ENCODE measurements around the gene SCUBE3. TPM values are rescaled to one million over a fixed set of nuclear protein-coding genes. Genes with fewer than 3 reads are reported as not detected.

Gene SCUBE3
- total and polyA plus RNA-seq, 5 donors from 2014 or later: 0.03 to 0.11 (median 0.05) TPM; not detected in 2

DNA sequence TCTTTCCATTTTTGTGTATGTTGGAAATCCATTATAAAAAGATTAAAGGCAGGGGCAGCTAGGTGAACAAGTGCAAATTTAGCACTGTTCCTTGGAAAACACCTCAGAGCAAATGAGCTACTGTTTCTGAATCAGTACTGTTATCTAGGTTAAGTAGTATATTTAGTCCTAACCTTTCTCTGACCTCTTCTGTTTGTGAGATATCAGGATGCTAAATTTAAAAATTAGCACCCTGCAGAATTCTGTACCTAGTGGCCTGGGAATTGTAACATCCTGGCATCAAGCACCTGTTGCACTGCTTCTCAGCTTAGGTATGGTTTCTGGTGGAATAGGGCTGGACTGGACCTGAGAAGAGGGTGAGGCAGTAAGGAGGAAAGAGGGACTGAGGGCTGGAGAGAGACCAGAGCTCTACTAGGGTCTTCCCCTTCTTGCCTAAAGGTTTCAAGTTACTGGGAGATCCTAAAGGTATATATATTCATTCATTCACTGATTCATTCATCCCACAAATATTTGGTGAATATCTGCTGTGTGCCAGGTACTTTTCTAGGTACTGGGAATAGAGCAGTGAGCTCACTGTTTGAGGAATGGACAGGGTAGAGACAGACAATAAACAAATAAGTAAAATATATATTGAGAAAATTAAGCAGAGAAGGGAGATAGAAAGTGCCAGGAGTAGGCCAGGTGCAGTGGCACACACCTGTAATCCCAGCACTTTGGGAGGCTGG lies 51.0 kb downstream of the SCUBE3 start:
- Mint-ChIP-seq H3K4me3 (peak overlapping the region in 1 of 4 donors; percentile 80), H3K9me3 (no peaks in the 10 kb centered on the region), H3K27me3 (no peaks in the 10 kb centered on the region), H3K27ac (peak overlapping the region; percentile 52 to 79 (median 72)), H3K4me1 (peaks cover 38 to 67% (median 55%) of the 10 kb centered on the region in 4 donors), H3K36me3 (peaks cover 10% of the 10 kb centered on the region)
- Histone ChIP-seq H3K4me1 (ENCODE audit: control insufficient read depth, insufficient read depth, low read length, poor library complexity, severe bottlenecking) (peaks cover 18% of the 10 kb centered on the region), H3K27ac (ENCODE audit: insufficient read depth, low read length, poor library complexity, severe bottlenecking) (no peak overlapping the region), H3K36me3 (ENCODE audit: control insufficient read depth, insufficient read depth, low read length) (no peaks in the 10 kb centered on the region), H3K4me3 (ENCODE audit: low read depth, low read length) (no peak overlapping the region), H3K27me3 (ENCODE audit: control insufficient read depth, insufficient read depth, low read length) (no peaks in the 10 kb centered on the region), H3K9me3 (ENCODE audit: control insufficient read depth in 2 of 2, low read length in 2 of 2) (no peaks in the 10 kb centered on the region)
- no peak for DNase-seq
- ATAC-seq (ENCODE audit: low read depth in 2 of 2): no peak

DNA sequence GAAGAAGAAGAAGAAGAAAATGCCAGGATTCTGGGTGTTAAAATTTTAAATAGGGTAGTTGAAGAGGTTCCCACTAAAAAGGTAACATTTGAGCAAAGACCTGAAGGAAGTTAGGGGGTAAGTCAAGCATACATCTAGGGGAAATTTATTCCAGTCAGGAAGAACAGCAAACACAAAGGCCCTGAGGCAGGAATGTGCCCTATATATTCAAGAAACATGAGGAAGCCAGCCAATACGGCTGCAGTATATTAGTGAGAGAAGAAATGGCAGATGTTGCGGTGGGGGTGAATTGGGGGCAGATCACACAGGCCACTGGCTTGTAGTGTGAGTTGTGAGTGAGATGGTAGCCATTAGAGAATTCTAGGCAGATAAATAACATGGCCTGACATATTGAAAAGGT lies 51.8 kb downstream of the SCUBE3 start:
- no peaks in the 10 kb centered on the region for H3K9me3 Mint-ChIP-seq
- DNase-seq: no peak
- peaks cover 38 to 66% (median 51%) of the 10 kb centered on the region in 4 donors for H3K4me1 Mint-ChIP-seq
- Histone ChIP-seq H3K4me3 (ENCODE audit: low read depth, low read length) (no peak overlapping the region), H3K36me3 (ENCODE audit: control insufficient read depth, insufficient read depth, low read length) (no peaks in the 10 kb centered on the region), H3K9me3 (ENCODE audit: control insufficient read depth in 2 of 2, low read length in 2 of 2) (no peaks in the 10 kb centered on the region), H3K4me1 (ENCODE audit: control insufficient read depth, insufficient read depth, low read length, poor library complexity, severe bottlenecking) (peaks cover 10% of the 10 kb centered on the region), H3K27me3 (ENCODE audit: control insufficient read depth, insufficient read depth, low read length) (no peaks in the 10 kb centered on the region), H3K27ac (ENCODE audit: insufficient read depth, low read length, poor library complexity, severe bottlenecking) (no peak overlapping the region)
- H3K27me3 Mint-ChIP-seq: no peaks in the 10 kb centered on the region
- peak overlapping the region in 1 of 3 donors; percentile 8 for H3K27ac Mint-ChIP-seq
- no peak overlapping the region for H3K4me3 Mint-ChIP-seq
- peaks cover 15% of the 10 kb centered on the region for H3K36me3 Mint-ChIP-seq
- ATAC-seq (ENCODE audit: low read depth in 2 of 2): no peak

DNA sequence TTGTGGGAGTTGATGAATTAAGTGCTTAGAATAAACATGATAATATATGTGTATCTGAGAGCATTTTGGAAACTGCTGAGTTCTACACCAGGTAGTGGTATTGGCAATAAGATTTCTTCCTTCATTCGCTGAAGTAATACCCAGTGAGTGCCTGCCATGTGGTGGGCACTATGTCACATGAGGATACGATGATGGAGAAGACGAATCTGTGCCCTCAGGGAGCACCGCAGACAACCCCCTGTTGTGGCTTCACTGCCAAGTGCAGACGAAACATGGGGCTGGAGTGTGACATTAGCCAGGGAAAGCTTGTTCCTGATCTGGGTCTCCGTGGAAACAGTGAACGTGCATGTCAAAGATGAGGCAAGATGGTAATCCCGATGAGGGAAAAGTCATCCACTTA lies 53.7 kb downstream of the SCUBE3 start:
- DNase-seq (no peak), ATAC-seq (ENCODE audit: low read depth in 2 of 2) (no peak)
- Mint-ChIP-seq H3K9me3 (no peaks in the 10 kb centered on the region), H3K36me3 (peaks cover 20% of the 10 kb centered on the region), H3K4me1 (peaks cover 30 to 53% (median 38%) of the 10 kb centered on the region in 4 donors), H3K4me3 (no peak overlapping the region), H3K27me3 (no peaks in the 10 kb centered on the region), H3K27ac (peak overlapping the region in 2 of 3 donors; percentile 38 to 67)
- Histone ChIP-seq H3K27me3 (ENCODE audit: control insufficient read depth, insufficient read depth, low read length) (no peaks in the 10 kb centered on the region), H3K36me3 (ENCODE audit: control insufficient read depth, insufficient read depth, low read length) (no peaks in the 10 kb centered on the region), H3K4me3 (ENCODE audit: low read depth, low read length) (no peak overlapping the region), H3K27ac (ENCODE audit: insufficient read depth, low read length, poor library complexity, severe bottlenecking) (no peak overlapping the region), H3K9me3 (ENCODE audit: control insufficient read depth in 2 of 2, low read length in 2 of 2) (no peaks in the 10 kb centered on the region), H3K4me1 (ENCODE audit: control insufficient read depth, insufficient read depth, low read length, poor library complexity, severe bottlenecking) (no peaks in the 10 kb centered on the region)

DNA sequence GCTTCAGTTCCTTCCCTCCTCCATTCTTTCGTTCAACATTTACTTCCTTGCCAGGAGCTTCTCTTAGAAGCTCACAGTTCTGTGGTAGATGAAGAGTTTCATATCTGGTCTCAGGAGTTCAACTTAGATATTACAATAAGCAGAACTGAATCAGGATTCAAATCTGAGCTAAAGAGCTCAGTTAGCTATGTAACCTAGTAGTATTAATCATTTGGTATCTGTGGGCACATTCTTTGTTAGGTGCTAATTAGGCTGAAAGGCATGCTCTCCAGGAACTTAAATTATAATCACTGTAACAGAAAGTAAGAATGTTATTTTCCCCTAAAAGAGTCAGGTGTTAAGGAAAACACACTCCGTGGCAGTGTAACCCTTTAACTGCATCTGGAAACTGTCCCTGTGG lies 54.1 kb downstream of the SCUBE3 start:
- H3K4me3 Mint-ChIP-seq: no peak overlapping the region
- peaks cover 20% of the 10 kb centered on the region for H3K36me3 Mint-ChIP-seq
- no peaks in the 10 kb centered on the region for H3K27me3 ChIP-seq (ENCODE audit: control insufficient read depth, insufficient read depth, low read length)
- peak overlapping the region in 2 of 3 donors; percentile 20 to 38 for H3K27ac Mint-ChIP-seq
- H3K9me3 Mint-ChIP-seq: no peaks in the 10 kb centered on the region
- no peak for ATAC-seq (ENCODE audit: low read depth in 2 of 2)
- H3K27me3 Mint-ChIP-seq: no peaks in the 10 kb centered on the region
- H3K36me3 ChIP-seq (ENCODE audit: control insufficient read depth, insufficient read depth, low read length): no peaks in the 10 kb centered on the region
- H3K4me3 ChIP-seq (ENCODE audit: low read depth, low read length): no peak overlapping the region
- H3K4me1 Mint-ChIP-seq: peaks cover 25 to 52% (median 36%) of the 10 kb centered on the region in 4 donors
- no peak overlapping the region for H3K27ac ChIP-seq (ENCODE audit: insufficient read depth, low read length, poor library complexity, severe bottlenecking)
- no peaks in the 10 kb centered on the region for H3K4me1 ChIP-seq (ENCODE audit: control insufficient read depth, insufficient read depth, low read length, poor library complexity, severe bottlenecking)
- H3K9me3 ChIP-seq (ENCODE audit: control insufficient read depth in 2 of 2, low read length in 2 of 2): no peaks in the 10 kb centered on the region
- no peak for DNase-seq

DNA sequence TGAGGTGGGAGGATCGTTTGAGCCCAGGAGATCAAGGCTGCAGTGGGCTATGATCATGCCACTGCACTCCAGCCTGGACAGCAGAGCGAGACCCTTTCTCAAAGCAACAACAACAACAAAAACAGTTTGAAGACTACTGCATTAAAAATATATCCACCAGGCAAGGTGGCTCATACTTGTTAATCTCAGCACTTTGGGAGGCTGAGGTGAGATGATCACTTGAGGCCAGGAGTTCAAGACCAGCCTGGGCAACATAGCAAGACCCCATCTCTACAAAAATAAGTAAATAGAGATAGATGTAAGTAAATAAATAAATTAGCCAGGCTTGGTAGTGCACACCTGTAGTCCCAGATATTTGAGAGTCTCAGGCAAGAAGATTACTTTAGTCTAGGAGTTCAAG lies 58.2 kb downstream of the SCUBE3 start:
- no peaks in the 10 kb centered on the region for H3K27me3 ChIP-seq (ENCODE audit: control insufficient read depth, insufficient read depth, low read length)
- no peak overlapping the region for H3K4me3 ChIP-seq (ENCODE audit: low read depth, low read length)
- Mint-ChIP-seq H3K36me3 (peaks cover 23% of the 10 kb centered on the region), H3K9me3 (no peaks in the 10 kb centered on the region), H3K27me3 (no peaks in the 10 kb centered on the region), H3K4me3 (no peak overlapping the region), H3K4me1 (peaks cover 17 to 40% (median 33%) of the 10 kb centered on the region in 4 donors), H3K27ac (no peak overlapping the region)
- ATAC-seq (ENCODE audit: low read depth in 2 of 2) (no peak), DNase-seq (no peak)
- H3K4me1 ChIP-seq (ENCODE audit: control insufficient read depth, insufficient read depth, low read length, poor library complexity, severe bottlenecking): peaks cover 6% of the 10 kb centered on the region
- no peak overlapping the region for H3K27ac ChIP-seq (ENCODE audit: insufficient read depth, low read length, poor library complexity, severe bottlenecking)
- no peaks in the 10 kb centered on the region for H3K9me3 ChIP-seq (ENCODE audit: control insufficient read depth in 2 of 2, low read length in 2 of 2)
- no peaks in the 10 kb centered on the region for H3K36me3 ChIP-seq (ENCODE audit: control insufficient read depth, insufficient read depth, low read length)

DNA sequence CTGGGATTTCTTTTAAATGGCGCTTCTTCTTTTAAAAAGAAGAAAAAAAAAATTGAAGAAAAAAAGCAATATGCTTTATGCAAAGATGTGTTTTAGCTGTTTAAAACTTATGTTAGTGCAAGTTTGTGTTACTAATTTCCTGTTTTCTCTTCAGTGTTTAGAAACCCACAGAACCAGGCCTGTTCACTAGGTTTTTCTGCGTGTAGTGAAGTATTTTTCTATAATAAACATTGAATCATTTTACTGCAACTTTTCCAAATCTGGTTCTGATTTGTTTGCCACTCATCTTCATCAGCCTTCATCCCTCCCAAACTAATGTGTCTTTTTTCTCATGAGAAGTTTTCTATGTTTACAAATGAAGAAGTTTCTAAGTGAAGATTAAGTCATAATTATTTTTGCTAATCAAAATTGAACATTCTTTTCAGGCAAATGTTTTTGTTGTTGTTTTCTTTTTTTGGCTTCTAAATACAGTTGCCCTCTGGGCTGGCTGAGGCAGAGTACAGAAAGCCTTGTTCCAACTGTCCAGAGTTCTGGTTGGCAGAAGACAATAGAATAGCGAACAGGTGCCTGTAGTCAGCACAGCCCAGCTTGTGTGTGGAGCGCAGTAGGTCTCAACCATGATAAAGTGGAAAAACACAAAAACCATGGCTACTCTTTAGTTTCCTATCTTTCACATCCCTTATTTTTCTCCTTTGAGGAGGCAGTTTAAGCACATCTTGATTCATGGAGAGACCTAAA lies 60.2 kb downstream of the SCUBE3 start:
- Histone ChIP-seq H3K27ac (ENCODE audit: insufficient read depth, low read length, poor library complexity, severe bottlenecking) (no peak overlapping the region), H3K36me3 (ENCODE audit: control insufficient read depth, insufficient read depth, low read length) (no peaks in the 10 kb centered on the region), H3K27me3 (ENCODE audit: control insufficient read depth, insufficient read depth, low read length) (no peaks in the 10 kb centered on the region), H3K4me3 (ENCODE audit: low read depth, low read length) (no peak overlapping the region), H3K9me3 (ENCODE audit: control insufficient read depth in 2 of 2, low read length in 2 of 2) (no peaks in the 10 kb centered on the region), H3K4me1 (ENCODE audit: control insufficient read depth, insufficient read depth, low read length, poor library complexity, severe bottlenecking) (peaks cover 6% of the 10 kb centered on the region)
- Mint-ChIP-seq H3K36me3 (peaks cover 18% of the 10 kb centered on the region), H3K4me1 (peaks cover 14 to 33% (median 23%) of the 10 kb centered on the region in 4 donors), H3K4me3 (peak overlapping the region in 3 of 4 donors; percentile 22 to 61 (median 26)), H3K9me3 (no peaks in the 10 kb centered on the region), H3K27me3 (no peaks in the 10 kb centered on the region), H3K27ac (peak overlapping the region; percentile 38 to 69 (median 64))
- DNase-seq (no peak), ATAC-seq (ENCODE audit: low read depth in 2 of 2) (no peak)

DNA sequence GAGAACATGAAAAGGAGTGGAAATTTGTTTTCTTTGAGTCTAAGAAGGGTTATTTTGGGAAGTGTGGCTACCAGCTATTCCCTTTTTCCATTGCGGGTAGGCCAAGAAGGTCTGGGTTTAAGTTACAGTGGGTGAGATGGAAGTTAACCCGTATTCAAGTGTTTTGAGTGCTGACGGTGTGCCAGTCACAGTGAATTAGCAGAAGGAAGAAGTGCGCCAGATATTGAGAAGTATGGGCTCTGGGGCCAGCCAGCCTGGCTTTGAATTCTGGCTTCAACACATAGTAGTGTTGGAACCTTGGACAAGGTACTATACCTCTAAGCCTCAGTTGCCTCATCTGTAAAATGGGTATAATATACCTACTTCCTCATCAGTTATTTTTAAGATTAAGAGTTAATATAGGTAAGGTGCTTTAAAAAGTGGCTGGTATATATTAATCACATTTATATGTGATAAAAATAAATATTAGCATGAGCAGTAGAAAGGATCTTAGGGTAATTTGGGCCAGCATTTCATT lies 62.0 kb downstream of the SCUBE3 start:
- Histone ChIP-seq H3K9me3 (ENCODE audit: control insufficient read depth in 2 of 2, low read length in 2 of 2) (no peaks in the 10 kb centered on the region), H3K4me3 (ENCODE audit: low read depth, low read length) (no peak overlapping the region), H3K27me3 (ENCODE audit: control insufficient read depth, insufficient read depth, low read length) (no peaks in the 10 kb centered on the region), H3K4me1 (ENCODE audit: control insufficient read depth, insufficient read depth, low read length, poor library complexity, severe bottlenecking) (peaks cover 6% of the 10 kb centered on the region), H3K27ac (ENCODE audit: insufficient read depth, low read length, poor library complexity, severe bottlenecking) (no peak overlapping the region), H3K36me3 (ENCODE audit: control insufficient read depth, insufficient read depth, low read length) (peaks cover under 1% of the 10 kb centered on the region)
- H3K36me3 Mint-ChIP-seq: peaks cover 8% of the 10 kb centered on the region
- no peaks in the 10 kb centered on the region for H3K27me3 Mint-ChIP-seq
- DNase-seq (no peak), ATAC-seq (ENCODE audit: low read depth in 2 of 2) (no peak)
- H3K27ac Mint-ChIP-seq: peak overlapping the region in 1 of 3 donors; percentile 88
- no peaks in the 10 kb centered on the region for H3K9me3 Mint-ChIP-seq
- no peak overlapping the region for H3K4me3 Mint-ChIP-seq
- H3K4me1 Mint-ChIP-seq: peaks cover 11 to 23% (median 22%) of the 10 kb centered on the region in 4 donors
